HG03025 (cell line): ENCODE results near the gene PLCG2.

Experiments used
- ATAC-seq: cut with Tn5 transposase; IDR thresholded peaks from one replicate; pipeline ENCODE4 v1.9.1; 2021; ENCODE audit warnings: mild to moderate bottlenecking, moderate library complexity; ENCODE audit not compliant: unreplicated experiment, low FRiP score

Gene PLCG2

DNA sequence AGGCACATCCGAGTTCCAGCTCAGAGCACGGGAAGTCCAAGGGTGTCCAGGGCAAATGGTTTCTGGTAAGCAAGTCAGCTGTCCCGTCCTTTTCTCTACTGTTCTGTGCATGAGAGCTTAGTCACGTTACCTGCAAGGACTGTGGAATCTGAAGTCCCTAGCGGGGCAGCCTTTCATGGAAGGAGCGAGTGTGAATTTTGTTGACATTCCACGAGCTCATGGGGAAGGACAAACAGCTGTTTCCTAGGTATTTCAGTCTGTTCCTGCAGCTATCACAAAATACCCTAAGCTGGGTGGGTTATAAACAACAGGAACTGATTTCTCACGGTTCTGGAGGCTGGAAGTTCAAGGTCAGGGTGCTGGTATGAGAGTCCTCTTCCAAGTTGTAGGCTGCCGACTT, 122.9 kb downstream of the PLCG2 start:
- ATAC-seq, result no peak

DNA sequence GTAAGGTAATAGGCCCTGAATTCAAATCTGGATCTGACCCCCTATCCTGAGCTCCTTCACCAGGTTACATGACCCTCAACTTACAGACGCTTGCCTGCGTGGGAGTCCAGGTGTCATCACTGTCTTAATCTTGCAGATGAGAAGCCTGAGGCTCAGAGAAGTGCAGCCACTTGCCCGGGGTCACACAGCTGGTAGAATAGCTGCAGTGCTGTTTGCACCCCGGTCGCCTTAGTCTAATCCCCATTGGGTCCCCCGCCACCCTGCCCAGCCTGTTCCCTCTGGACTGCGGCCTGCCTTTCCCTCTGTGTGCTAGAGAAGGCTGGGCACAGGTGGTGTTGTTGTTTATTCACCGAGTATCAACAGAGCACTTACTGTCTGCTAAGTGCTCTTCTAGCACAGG, 125.2 kb downstream of the PLCG2 start:
- ATAC-seq, result no peak

DNA sequence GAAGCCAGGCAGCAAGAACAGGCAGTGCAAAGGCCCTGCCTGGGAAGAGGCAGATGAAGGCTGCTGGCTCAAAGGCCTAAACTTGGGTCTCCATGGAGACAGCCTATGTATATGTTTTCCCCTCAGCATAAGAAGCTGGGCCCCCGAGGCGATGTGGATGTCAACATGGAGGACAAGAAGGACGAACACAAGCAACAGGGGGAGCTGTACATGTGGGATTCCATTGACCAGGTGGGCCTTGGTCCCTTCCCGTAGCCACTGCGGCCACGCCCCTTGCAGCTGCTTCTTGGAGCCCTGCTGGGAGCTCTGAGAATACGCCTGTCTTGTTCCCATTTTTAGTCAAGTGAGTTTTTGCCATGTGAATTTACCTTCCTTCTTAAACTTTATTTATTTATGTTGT, 126.2 kb downstream of the PLCG2 start:
- ATAC-seq, result no peak

DNA sequence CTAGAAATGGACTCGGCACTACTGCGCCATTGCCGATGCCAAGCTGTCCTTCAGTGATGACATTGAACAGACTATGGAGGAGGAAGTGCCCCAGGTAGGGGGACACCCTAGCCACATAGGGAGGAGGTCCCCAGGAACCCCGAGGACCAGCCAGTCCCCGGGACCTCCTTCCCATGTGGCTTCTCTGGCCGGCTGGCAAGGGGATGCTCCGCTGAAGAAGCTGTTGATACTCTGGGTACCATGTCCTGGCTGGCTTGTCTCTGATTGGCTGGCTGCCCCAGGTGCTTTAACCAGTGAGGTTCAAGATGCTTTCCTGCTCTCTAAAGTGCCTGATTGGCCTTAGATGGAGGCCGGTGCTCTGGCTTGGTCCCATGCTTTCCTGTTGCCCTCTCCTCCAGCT, 128.6 kb downstream of the PLCG2 start:
- no peak for ATAC-seq

DNA sequence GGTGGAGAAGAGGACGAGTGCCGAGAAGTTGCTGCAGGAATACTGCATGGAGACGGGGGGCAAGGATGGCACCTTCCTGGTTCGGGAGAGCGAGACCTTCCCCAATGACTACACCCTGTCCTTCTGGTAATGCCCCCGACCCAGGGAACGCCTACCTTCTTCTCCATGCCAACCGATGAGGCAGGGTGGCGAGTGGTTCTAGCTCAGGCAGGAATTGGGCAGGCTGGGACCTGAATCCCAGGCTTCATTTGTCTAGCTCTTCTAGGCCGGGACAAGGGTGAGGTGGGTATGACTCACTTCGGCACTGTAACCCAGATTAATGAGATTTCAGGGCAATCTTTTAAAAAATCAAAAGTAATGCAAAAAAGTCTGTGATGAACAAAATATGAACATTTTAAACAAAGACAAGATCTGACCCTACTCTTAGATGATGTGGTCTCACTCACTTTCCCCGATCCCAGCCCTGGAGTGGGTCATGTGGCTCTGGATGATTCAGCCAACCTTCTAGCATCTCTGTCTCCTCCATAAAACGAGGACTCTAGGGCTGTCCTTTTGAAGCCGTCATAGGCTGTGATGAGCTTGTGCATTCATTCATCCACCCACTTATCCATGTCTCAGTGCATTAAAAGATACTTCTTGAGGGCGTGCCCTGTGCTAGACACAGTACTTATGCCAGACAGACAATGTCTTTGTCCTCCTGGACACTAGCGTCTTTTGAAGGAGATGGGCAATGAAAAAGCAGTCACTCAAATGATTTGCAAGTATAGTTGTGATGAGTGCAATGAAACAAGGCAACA, 129.6 kb downstream of the PLCG2 start:
- no peak for ATAC-seq

DNA sequence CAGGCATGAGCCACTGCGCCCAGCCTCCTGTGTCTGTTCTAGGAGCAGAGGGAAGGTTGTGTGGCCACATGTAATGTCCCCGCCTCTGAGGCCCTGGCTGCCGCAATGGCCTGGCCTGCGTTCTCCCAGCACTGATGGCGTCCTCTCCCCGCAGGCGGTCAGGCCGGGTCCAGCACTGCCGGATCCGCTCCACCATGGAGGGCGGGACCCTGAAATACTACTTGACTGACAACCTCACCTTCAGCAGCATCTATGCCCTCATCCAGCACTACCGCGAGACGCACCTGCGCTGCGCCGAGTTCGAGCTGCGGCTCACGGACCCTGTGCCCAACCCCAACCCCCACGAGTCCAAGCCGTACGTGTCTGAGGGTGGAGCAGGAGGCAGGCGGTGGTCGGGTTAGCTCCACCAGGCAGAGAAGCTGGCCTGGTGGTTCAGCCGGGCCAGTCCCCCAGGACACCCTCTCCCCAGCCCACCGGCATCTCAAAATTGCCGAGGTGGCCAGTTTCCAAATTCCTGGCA, 131.3 kb downstream of the PLCG2 start:
- no peak for ATAC-seq

DNA sequence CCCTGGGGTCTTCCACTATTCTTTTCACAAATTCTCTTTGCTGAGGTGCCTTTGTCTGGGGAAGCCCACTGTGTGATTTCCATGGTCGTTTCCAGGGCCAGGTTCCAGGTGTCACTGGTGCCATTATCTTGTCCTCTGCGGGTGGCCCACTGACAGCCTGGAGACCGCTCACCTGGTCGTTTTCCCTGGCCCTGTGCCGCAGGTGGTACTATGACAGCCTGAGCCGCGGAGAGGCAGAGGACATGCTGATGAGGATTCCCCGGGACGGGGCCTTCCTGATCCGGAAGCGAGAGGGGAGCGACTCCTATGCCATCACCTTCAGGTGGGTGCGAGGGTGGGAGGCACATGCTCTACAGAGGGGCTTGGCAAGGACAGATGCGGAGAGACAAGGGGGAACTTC, 133.3 kb downstream of the PLCG2 start:
- ATAC-seq, result no peak

DNA sequence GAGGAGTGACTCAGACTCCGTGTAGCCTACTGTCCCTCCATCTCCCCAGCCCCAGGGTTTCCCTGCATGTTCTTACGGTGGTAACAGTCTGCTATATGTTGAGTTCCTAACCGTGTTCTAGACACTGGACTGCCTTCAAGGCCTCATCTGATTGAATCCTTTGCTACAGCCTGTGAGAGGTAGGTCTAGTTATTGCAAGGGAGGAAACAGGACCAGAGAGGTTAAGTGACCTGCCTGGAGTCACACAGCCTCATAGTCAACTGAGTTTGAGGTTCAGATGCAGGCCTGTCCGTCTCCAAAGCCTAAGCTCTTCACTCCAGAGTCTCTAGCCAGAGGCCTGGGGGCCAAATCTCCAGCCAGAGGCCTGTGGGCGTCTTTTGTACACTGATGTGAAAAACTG, 134.1 kb downstream of the PLCG2 start:
- ATAC-seq, result no peak

DNA sequence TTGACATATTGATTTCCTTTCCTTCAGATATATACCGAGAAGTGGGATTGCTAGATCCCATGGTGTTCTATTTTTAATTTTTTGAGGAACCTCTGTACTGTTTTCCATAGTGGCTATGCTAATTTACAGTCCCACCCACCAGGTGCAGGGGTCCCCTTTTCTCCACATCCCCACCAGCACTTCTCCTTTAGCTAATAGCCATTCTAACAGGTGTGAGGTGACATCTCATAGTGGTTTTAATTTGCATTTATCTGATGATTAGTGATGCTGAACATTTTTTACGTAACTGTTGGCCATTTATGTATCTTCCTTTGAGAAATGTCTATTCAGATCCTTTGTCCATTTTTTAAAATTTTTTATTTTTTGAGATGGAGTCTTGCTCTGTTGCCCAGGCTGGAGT, 138.3 kb downstream of the PLCG2 start:
- no peak for ATAC-seq

DNA sequence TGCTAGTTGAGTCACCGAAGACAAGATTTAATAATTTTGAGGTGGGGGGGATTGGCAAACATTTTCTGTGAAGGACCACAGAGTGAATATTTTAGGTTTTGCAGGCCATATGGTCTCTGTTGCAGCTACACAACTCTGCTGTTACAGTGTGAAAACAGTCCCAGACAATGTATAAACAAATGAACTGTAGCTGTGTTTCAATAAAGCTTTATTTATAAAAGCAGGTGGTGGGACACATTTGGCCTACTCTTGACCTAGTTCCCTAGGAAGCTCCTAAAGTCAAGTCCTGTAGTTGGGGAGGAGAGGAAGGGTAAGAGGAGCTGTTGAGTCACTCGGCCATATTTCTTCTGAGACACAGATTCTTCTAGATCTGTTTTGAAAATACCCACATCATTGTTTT, 139.8 kb downstream of the PLCG2 start:
- ATAC-seq, result no peak

DNA sequence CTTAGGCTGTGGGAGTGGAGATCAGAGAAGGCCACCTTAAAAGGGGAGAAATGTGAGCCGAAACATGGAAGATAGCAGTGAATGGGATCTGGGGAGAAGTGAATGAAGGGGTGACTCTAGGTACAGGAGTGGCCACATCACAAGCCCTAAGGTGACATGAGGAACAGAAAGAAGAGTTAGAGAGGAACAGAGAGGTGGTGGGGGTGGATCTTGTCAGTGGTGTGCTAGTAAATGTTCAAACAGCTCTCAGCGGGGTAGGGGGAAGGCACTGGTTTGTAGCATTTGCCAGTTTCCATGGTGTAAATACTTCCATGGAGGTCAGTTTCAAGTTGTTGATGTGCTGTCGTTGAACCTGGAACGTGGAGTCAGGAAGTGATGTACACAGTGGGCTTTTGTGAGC, 141.4 kb downstream of the PLCG2 start:
- no peak for ATAC-seq

DNA sequence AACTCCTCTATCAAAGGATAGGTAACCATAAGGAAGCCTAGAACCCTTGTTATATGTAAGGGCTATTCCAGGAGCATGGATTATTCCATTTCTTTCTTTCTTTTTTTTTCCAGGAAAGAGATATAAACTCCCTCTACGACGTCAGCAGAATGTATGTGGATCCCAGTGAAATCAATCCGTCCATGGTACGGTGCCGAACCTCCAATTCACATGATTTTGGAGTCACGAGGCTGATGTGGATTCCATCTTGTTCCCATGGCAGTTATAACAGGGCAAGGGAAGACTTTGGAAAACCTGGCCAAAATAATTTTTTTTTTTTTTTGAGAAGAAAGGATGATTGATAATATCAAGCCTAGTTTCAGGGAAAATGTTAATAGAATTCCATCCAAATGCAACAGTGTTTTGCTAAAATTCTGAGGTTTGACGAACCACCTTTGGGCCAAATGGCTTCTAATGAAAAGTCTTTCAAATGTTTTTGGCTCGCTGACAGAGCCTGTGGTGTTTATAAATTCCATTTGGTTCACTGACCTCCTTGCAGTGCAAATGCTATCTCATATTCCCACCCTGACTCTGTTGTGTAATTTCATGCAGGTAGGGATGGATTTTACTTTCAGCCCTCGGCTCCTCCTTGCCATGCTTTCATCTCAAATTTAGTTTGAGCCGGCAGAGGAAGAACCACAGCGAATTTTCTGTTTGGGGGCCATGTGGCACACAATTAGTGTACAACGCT, 142.2 kb downstream of the PLCG2 start:
- ATAC-seq, result no peak

DNA sequence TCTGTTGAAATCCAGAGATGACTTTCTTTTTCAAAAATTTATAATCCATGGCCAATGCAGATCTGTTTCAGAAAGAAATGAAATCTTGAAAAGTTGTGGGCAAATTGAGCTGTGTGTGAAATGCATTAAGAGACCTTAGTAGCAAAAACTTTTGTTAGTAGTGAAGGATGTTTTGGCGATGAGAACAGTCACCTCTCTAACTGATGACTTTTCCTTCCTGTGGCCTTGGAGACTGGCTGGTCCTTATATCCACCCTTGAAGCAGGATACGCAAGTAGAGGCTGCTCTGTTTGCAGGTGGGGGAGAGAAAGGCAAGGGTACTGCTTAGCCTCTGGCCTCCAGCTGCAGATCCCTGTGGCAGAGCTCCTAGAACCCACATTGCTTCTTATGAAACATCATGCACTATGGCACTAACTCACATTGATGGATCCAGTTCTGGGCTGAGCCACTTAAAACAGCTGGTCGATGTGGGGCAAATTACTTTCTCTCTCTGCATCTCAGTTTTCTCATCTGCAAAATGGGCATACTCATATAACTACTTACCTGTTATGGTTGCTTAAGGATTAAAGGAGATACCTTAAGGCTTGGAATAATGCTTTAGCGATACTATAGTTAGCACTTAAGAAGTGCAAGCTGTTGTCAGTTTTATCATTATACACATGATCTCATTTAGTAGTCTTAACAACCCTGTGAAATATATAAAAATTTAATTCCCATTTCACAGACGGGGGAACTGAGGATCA, 142.9 kb downstream of the PLCG2 start:
- no peak for ATAC-seq

DNA sequence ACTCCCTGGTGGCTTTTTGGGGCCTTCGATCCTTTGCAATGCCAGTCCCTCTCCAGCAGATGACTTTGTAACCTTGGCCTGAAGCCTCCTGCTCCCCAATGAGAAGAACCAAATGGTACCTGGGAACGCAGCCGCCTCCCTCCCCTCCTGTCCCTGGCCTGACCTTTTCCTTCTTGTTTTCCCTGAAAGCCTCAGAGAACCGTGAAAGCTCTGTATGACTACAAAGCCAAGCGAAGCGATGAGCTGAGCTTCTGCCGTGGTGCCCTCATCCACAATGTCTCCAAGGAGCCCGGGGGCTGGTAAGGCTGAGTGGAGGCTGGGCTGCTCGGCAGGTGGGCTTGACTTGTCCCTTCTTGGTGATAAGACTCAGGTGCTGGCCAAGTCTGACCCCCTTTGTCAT, 144.2 kb downstream of the PLCG2 start:
- no peak for ATAC-seq

DNA sequence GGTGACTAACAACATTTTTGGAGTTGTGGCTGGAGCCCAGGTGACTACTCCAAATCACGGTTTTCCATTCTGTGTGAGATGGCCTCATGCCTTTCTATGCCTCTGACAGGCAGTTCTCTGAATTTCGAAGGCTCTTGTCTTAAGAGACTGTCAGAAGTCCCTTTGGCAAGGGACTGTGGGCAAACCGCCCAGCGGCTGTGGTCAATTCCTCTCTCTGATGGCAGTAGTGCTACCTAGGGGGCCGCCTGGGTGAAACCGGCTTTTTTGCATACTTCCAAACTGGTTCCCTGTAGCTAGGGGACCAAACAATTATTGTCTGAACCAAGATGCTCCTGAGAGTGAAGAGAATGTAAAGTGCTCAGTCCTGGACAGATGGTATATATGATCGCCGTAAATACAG, 145.9 kb downstream of the PLCG2 start:
- ATAC-seq, result no peak

DNA sequence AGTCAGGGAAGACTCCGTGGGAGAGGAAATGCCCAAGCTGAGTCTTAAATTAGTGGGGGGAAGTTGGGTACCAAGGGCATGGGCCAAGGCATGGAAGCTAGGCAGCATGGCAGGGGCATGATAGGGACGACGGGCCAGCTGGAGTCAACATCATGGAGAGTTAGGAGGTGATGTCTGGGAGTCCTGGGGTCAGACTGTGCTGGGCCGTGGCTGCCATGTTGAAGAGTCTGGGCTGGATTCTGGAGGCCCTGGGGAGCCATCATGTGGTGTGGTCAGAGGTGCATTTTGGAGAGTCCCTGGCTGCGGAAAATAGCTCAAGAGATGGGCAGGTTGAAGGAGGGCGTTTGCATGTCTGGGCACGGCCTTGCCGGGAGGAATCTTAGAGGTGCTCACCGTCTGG, 146.9 kb downstream of the PLCG2 start:
- ATAC-seq, result no peak

DNA sequence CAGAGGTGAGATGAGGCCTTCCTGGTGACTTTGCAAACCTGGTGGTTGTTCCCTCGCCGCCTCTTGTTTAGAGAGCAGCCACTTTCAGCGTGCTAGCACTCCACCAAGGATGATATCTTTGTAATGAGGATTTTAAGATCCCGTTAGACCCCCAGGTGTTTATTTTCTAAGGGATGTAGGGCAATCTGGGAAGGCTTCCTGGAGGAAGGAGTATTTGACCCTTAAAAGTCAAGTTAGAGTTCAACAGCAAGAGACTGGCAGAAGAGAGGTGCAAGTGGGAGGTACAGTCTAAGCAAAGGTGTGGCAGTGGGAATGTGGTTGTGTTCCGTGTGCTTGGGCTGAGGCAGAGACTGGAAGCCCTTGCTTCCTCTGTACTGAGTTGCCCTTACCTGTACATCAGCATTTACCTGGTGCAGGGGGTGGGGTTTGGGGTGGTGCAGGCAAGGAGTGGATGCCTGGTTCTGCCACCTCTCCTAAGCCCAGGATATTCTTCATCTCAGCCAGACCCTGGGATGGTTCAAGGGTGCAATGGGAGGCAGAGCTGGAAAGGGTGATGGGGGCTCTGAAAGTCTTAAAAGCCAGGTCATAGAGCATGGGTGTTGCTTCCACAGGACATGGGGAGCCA, 148.6 kb downstream of the PLCG2 start:
- no peak for ATAC-seq

DNA sequence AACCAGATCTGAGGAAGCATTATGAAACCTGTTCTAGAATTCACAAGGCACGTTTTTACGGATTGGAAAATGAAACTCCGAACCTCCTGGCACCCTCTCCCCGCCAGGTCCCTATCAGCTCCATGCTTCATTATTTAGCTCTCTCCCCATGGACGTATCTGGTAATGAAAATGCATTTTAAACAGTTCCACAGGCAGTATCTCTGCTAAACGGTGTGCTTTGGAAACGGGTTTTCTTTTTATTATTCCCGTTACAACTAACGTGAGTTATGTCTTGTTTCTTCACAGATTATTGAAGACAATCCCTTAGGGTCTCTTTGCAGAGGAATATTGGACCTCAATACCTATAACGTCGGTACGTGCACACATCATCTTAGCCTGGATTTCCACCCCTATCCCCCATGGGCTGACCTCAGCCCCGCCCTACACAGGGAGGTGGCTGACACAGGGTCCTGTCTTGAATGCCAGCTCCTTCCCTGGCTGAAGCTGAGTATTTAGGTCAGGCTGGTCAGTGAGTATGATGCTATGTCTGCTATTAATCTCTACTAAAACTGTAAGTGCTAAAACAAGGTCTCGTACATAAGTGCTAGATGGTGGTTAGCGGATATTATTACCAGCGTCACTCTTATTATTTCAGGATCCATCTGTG, 149.3 kb downstream of the PLCG2 start:
- ATAC-seq, result no peak

DNA sequence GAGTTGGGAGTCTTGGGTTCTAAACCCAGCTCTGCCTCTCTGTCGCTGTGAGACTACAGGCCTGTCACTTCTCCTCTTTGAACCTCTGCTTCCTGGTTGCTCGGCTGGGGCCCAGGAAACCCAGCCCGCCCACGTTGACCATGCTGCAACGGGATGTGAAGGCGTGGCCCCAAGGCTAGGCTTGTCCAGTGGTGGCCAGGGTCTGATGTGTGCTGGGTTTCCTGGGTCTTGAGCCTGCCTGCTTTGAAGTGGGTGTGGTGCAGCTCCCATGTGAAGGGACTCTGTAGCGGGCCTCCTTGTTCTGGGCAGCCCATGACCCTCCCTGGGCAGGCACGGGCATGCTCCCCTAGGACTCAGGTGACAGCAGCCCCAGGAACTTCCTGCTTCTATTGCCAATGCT, 149.9 kb downstream of the PLCG2 start:
- ATAC-seq, result no peak

DNA sequence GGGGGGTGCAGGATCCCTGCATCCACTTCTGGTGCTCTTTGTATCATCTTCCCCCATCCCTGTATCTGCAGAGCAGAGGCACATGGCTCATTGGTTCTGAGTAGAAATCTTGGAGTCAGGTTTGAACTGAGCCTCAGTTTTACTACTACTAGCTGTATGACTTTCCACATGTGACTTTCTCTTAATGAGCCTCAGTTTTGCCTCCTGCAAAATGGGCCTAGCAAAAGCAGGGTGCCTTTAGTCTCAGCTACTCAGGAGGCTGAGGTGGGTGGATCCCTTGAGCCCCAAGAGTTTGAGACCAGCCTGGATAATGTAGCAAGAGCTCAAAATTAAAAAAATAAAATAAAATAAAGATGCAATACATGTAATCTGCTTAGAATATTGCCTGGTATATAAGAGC, 150.8 kb downstream of the PLCG2 start:
- ATAC-seq, result no peak
